Posterior cingulate gyrus (tissue), 11 donors: ENCODE measurements around the gene MEA1.

ENCODE experiments used
- DNase-seq, 10 donors: peaks; one replicate each; pipeline versions ENCODE4 v3.0.0 to v3.0.0-alpha.2; 2020 to 2021; ENCODE audit warnings: mixed read lengths in 3 of 10
- intact Hi-C: fragments of 100-400 bp; cut with DNase I; formaldehyde crosslinking; loops from one replicate; pipeline ENCODE4 v1.15.1; 2023

The MEA1 gene

DNA sequence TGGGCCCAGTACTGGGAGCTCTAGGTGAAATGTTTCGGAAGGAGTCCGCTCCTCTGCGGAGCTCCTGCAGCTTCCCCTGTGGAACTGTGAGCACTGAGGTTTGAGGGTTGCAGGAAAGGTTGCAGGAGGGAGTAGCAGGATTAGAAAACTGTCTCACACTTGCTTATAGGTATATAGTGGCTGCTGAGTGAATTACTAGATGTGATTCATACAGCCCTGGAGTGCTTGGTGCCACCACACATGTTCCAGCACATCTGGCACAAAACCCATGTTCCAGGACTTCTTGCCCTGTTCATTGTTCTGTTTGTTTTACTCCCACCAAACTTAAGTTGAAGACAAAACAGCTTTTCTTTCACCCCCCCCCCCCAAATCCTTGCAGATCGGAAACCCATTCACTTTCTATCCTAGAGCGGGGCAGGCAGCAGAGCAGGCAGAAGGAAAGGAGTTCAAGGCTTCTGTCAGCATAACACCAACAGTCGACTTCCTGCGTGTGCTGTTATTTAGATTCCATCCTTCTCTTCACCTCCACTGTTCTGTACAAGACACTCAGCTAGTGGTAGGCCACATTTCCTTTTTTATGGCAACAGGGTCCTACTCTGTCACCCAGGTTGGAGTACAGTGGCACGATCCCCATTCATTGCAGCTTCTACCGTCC, 34.1 kb downstream of the MEA1 start:
- DNase-seq: no peak
- intact Hi-C loops: loop anchor here (10.0 kb wide), 1 partner anchor 75 kb away; the partner anchor contains the start of genes CUL7, KLC4 and MRPL2

GRCh38 chr6:42978839-42979522, 34.8 kb downstream of the MEA1 start, which contains the start of gene PEX6:
Gene PEX6 (minus strand): TSS chr6:42979181. CDS start chr6:42979150, 31 bp downstream.
- intact Hi-C loops: no loop called here
- peak; percentile 75 to 97 (median 92) for DNase-seq

DNA sequence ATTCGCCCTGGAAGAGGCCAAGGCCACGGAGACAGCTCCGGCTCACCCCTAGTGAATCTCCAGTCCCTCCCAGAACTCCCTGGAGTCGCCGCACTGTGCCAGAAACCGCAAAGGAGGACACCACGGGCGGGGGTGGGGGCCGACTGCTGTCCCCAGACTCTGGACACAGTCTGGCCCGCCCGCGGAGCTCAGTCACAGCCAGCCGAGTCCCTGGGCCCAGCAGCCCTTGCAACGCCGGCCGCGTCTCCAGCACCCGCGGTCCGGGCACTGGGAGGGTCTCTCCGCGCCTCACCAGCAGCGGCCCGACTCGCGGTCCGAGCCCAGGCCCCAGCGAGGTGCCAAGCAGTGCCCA, 35.3 kb downstream of the MEA1 start:
- peak in 3 of 10 donors; percentile 77 to 87 (median 82) for DNase-seq
- intact Hi-C loops: no loop called here

DNA sequence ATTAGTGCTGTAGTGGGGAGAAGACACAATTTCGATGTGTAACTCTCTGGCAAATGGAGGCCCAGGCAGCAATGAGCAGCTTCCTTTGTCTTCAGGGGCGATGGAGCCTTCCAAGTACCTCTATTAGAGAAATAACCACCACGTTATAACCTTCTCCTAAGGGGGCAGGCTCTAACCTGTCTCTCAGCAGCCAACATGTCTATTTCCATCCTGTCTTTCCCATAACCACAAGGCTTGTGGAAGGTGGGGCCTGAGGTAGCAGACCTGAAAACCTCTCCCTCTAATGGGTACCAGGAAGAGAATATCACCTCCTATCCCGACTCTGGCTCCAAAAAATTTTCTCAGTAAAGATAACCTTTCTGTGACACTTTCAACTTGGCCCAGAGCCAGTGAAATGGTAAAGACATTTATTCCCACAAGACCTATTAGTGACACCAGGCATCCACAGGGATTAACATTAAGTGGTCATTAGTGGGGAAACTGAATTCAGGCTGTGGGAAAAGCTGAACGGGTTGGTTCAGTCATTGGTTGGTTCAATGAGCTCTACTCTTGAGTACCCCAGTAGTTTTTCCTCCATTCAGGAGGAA, 38.7 kb downstream of the MEA1 start:
- DNase-seq: peak in 1 of 10 donors; percentile 6

GRCh38 chr6:42973926-42974325, 39.8 kb downstream of the MEA1 start:
- peak in 2 of 10 donors; percentile 47 for DNase-seq
- intact Hi-C loops: no loop called here

More for the DNA sequence above, 38.7 kb downstream of the MEA1 start:
- intact Hi-C loops: no loop called here

DNA sequence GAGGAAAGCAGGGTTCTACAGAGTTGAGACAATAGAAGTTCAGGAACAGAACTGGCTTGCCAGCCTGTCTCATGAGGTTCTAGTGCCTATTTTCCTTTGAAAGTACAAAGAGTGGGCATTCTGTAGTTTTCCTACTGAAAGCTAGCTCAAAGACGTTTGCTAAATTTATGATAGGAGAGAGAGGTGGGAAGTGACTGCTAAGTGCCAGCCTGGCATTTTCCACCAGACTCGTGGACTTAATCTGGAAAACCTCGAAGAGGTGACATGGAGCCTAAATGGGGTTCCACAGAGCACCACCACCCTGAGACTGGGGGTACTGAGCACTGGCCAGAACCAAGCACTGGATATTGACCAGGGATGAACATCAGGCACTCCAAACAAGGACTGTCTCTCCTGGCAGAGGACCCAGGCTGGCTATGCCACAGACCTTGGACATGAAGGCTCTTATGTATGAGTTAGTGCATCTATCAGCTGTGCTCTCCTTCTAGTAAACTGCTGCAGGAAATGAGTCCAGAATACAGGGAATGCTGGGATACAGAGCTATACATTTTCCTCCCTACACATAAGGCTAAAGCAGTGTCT, 41.9 kb downstream of the MEA1 start:
- DNase-seq: peak in 5 of 10 donors; percentile 29 to 83 (median 45)
- intact Hi-C loops: no loop called here

- intact Hi-C loops: no loop called here
- peak in 1 of 10 donors; percentile 31 for DNase-seq
These were observed 42.7 kb downstream of the MEA1 start for GRCh38 chr6:42970871-42971612.

DNA sequence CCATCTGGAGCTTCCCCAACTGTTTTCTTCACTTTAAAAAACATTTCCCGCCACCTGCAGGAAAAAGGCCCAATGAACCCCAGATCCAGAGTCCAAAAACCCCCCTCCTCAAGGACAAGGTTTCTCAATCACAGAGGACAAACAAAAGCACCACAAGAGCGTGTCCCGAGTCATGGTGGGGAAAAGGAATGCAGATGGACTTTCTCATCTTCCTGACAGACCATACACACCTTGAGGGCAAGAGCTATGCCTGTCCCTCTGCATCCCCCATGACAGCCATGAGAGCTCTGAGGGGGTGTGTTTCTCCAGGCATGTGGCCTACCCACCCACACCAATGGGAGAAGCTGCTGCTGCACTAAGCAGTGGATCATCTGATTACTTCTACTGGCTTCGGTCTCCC, 43.8 kb downstream of the MEA1 start:
- intact Hi-C loops: no loop called here
- DNase-seq: peak in 1 of 10 donors; percentile 70

DNA sequence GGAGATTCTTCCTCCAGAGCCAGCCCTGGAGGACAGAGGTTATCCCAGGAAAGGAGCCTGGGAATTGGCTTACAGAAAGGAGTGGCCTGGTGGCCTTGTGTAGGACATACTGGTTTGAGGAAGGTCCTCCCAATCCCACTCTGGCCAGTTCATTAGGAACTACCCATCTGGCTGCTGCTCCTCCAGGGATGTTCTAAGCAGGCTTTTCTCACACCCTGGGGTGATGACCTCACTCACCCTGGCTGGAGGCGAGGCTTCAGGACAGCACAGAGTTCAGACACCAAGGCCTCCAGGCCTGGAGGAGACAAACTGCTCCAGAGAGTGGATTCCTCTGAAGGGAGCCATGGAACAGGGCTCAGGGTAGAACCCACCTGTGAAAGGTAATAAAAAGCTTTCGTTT, 44.3 kb downstream of the MEA1 start:
- DNase-seq: no peak
- intact Hi-C loops: no loop called here

GRCh38 chr6:42968783-42969182, 45.0 kb downstream of the MEA1 start:
- intact Hi-C loops: no loop called here
- DNase-seq: peak in 1 of 10 donors; percentile 32

- intact Hi-C loops: no loop called here
- DNase-seq: peak in 1 of 10 donors; percentile 38
These were observed 45.5 kb downstream of the MEA1 start for GRCh38 chr6:42968126-42968701.

DNA sequence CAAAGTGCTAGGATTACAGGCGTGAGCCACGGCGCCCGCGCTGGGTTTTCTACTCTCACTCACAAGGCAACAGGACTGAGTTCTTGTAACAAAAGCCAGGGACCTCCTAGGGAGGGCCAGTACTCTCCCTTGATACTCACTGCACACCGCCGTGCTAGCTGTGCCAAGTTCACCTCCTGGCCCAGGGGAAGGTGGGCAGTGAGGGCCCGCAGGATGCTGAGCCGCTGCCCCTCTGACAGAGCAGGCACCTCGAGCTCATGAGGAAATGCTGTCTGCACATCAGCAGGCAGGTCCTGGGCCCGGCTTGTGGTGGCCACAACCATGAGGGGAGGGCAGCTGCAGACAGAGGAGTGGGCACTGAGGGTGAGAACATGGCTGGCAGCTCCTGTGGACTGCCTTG, 46.5 kb downstream of the MEA1 start:
- intact Hi-C loops: no loop called here
- DNase-seq: peak in 1 of 10 donors; percentile 59

GRCh38 chr6:42966571-42966970, 47.2 kb downstream of the MEA1 start:
- intact Hi-C loops: no loop called here
- DNase-seq: peak in 1 of 10 donors; percentile 39

DNA sequence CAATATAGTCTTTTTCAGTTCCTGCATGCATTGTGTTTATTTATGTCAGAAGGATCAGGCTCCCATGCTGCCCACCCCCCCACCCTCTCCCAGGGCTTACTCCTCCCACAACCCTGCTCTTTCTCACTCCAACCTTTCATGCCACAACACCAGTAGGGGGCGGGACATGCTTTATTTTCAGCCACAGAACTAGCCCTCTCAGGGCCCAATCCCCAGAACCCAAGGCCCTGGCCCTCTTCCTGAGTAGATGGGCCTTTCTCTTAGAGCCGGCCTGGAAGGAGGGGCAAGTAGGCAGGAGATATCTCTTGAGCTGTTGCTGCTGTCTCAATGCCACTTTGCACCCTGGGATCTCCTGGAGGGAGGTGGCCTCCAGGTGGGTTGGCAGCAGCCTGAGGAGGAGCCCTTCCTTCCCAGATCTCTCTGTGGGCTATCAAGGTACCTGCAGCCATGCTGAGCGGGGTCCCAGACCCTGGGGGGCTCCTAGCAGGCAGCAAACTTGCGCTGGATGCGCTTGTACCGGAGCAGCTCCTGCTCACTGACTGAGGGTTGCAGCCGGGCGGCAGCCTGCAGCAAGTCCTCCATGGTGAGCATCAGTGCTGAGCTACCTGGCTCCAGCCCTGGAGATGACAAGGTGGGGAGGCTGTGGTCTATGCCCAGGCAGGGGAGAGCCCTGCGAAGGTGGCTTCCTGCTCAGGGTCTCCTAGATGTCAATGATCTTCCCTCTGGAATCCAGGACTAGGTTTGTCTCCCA, 49.7 kb downstream of the MEA1 start:
- DNase-seq: peak in 4 of 10 donors; percentile 22 to 85 (median 54)
- intact Hi-C loops: no loop called here

GRCh38 chr6:42963179-42963854, 50.4 kb downstream of the MEA1 start:
- intact Hi-C loops: no loop called here
- peak in 3 of 10 donors; percentile 73 to 81 (median 77) for DNase-seq

GRCh38 chr6:42962502-42963178, 51.1 kb downstream of the MEA1 start:
- peak in 3 of 10 donors; percentile 50 to 81 (median 63) for DNase-seq
- intact Hi-C loops: no loop called here

DNA sequence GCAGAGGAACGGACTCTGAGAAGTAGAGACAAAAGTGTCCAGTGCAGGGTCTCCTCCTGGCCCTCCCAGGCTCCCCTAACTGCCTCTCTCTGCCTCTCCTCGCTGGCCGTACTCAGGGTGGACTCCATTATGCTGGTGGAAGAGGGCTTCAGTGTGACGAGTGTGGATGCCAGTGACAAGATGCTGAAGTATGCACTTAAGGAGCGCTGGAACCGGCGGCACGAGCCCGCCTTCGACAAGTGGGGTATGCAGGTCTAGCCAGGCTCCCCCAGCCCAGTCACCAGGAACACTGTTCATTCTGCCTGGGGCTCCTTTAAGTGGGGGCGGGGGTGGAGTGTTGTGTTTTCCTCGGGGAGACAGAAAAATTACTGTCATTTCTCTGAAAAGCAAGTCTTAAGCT, 51.6 kb downstream of the MEA1 start:
- DNase-seq: peak in 4 of 10 donors; percentile 24 to 69 (median 46)
- intact Hi-C loops: no loop called here
